Memory B cell (primary cell): ENCODE measurements around the gene PTCD2.
"Not testable (repeated sequence)": the region's sequence is repeated elsewhere in the genome, so short reads cannot be mapped to it uniquely, and the experiment has no call there.

ENCODE experiments used
- ATAC-seq: fragments of 150-1000 bp; cut with Tn5 transposase; 2 replicates; pipeline ENCODE4 v1.10.0; 2021; ENCODE audit warnings: low read depth, mild to moderate bottlenecking, moderate library complexity
- DNase-seq, 2 donors: peaks; one replicate each; pipeline ENCODE4 v3.0.0; 2022; ENCODE audit warnings: low spot score in 2 of 2
- H3K27ac Mint-ChIP-seq: one replicate; pipeline ENCODE4 v1.8.0; 2022; ENCODE audit warnings: mild to moderate bottlenecking, moderate library complexity, mixed read lengths
- H3K27me3 Mint-ChIP-seq: one replicate; pipeline ENCODE4 v1.8.0; 2022; ENCODE audit warnings: mixed read lengths
- H3K36me3 Mint-ChIP-seq: one replicate; pipeline ENCODE4 v1.8.0; 2022; ENCODE audit warnings: mild to moderate bottlenecking, mixed read lengths
- H3K4me1 Mint-ChIP-seq: one replicate; pipeline ENCODE4 v1.8.0; 2022; ENCODE audit warnings: mixed read lengths
- H3K4me3 Mint-ChIP-seq: one replicate; pipeline ENCODE4 v1.8.0; 2022; ENCODE audit warnings: mild to moderate bottlenecking, moderate library complexity, mixed read lengths
- H3K9me3 Mint-ChIP-seq: one replicate; pipeline ENCODE4 v1.8.0; 2022; ENCODE audit warnings: mixed read lengths

Gene PTCD2

GRCh38 chr5:72305194-72306142 is 14.7 kb upstream of the PTCD2 start:
- H3K4me1 Mint-ChIP-seq: peaks cover 44% of the 10 kb centered on the region
- no peaks in the 10 kb centered on the region for H3K9me3 Mint-ChIP-seq
- peaks cover 9% of the 10 kb centered on the region for H3K36me3 Mint-ChIP-seq
- ATAC-seq (no peak), DNase-seq (no peak)
- H3K27ac Mint-ChIP-seq: peak overlapping the region; percentile 58
- H3K27me3 Mint-ChIP-seq: no peaks in the 10 kb centered on the region
- peak overlapping the region; percentile 19 for H3K4me3 Mint-ChIP-seq

GRCh38 chr5:72307573-72307967 is 12.6 kb upstream of the PTCD2 start:
- peak overlapping the region; percentile 91 for H3K4me3 Mint-ChIP-seq
- H3K9me3 Mint-ChIP-seq: no peaks in the 10 kb centered on the region
- H3K27ac Mint-ChIP-seq: peak overlapping the region; percentile 90
- ATAC-seq (no peak), DNase-seq (no peak)
- peaks cover 26% of the 10 kb centered on the region for H3K4me1 Mint-ChIP-seq
- H3K36me3 Mint-ChIP-seq: peaks cover 16% of the 10 kb centered on the region
- H3K27me3 Mint-ChIP-seq: no peaks in the 10 kb centered on the region

GRCh38 chr5:72307968-72308852 is 12.0 kb upstream of the PTCD2 start:
- H3K27me3 Mint-ChIP-seq: no peaks in the 10 kb centered on the region
- peak overlapping the region; percentile 91 for H3K4me3 Mint-ChIP-seq
- H3K9me3 Mint-ChIP-seq: no peaks in the 10 kb centered on the region
- H3K4me1 Mint-ChIP-seq: peaks cover 21% of the 10 kb centered on the region
- H3K36me3 Mint-ChIP-seq: peaks cover 17% of the 10 kb centered on the region
- ATAC-seq (peak; percentile 92), DNase-seq (peak; percentile 91 to 95)
- peak overlapping the region; percentile 90 for H3K27ac Mint-ChIP-seq

- peak overlapping the region; percentile 91 for H3K4me3 Mint-ChIP-seq
- peaks cover 20% of the 10 kb centered on the region for H3K4me1 Mint-ChIP-seq
- H3K27ac Mint-ChIP-seq: peak overlapping the region; percentile 90
- no peak for ATAC-seq
- no peak for DNase-seq
- H3K36me3 Mint-ChIP-seq: peaks cover 19% of the 10 kb centered on the region
- H3K9me3 Mint-ChIP-seq: no peaks in the 10 kb centered on the region
- no peaks in the 10 kb centered on the region for H3K27me3 Mint-ChIP-seq
These were observed 11.4 kb upstream of the PTCD2 start for GRCh38 chr5:72308853-72309191.

GRCh38 chr5:72313141-72313540 is 7.0 kb upstream of the PTCD2 start:
- Mint-ChIP-seq H3K36me3 (peaks cover 21% of the 10 kb centered on the region), H3K27me3 (no peaks in the 10 kb centered on the region), H3K4me1 (peaks cover 10% of the 10 kb centered on the region), H3K27ac (no peak overlapping the region), H3K4me3 (no peak overlapping the region), H3K9me3 (no peaks in the 10 kb centered on the region)
- DNase-seq (no peak), ATAC-seq (no peak)

GRCh38 chr5:72314571-72315172 is 5.5 kb upstream of the PTCD2 start:
- Mint-ChIP-seq H3K27me3 (no peaks in the 10 kb centered on the region), H3K4me1 (peaks cover 10% of the 10 kb centered on the region), H3K27ac (no peak overlapping the region), H3K9me3 (no peaks in the 10 kb centered on the region), H3K4me3 (no peak overlapping the region), H3K36me3 (peaks cover 19% of the 10 kb centered on the region)
- no peak for ATAC-seq
- DNase-seq: no peak

GRCh38 chr5:72319435-72319975 is 668 bp upstream of the PTCD2 start:
- not testable (repeated sequence) for ATAC-seq, H3K9me3 Mint-ChIP-seq, H3K36me3 Mint-ChIP-seq, DNase-seq, H3K27me3 Mint-ChIP-seq
- Mint-ChIP-seq H3K4me1 (peaks cover 15% of the 10 kb centered on the region), H3K27ac (peak overlapping the region; percentile 95), H3K4me3 (peak overlapping the region; percentile 98)

GRCh38 chr5:72324189-72324825 is 4.1 kb downstream of the PTCD2 start:
- no peak overlapping the region for H3K4me3 Mint-ChIP-seq
- H3K36me3 Mint-ChIP-seq: peaks cover 28% of the 10 kb centered on the region
- H3K9me3 Mint-ChIP-seq: no peaks in the 10 kb centered on the region
- peaks cover 8% of the 10 kb centered on the region for H3K4me1 Mint-ChIP-seq
- DNase-seq: no peak
- ATAC-seq: no peak
- H3K27me3 Mint-ChIP-seq: no peaks in the 10 kb centered on the region
- peak overlapping the region; percentile 12 for H3K27ac Mint-ChIP-seq

GRCh38 chr5:72325566-72326305 is 5.6 kb downstream of the PTCD2 start:
- DNase-seq: no peak
- H3K27ac Mint-ChIP-seq: no peak overlapping the region
- H3K4me3 Mint-ChIP-seq: no peak overlapping the region
- H3K27me3 Mint-ChIP-seq: no peaks in the 10 kb centered on the region
- peaks cover 5% of the 10 kb centered on the region for H3K4me1 Mint-ChIP-seq
- ATAC-seq: no peak
- H3K36me3 Mint-ChIP-seq: peaks cover 31% of the 10 kb centered on the region
- H3K9me3 Mint-ChIP-seq: no peaks in the 10 kb centered on the region

- no peak overlapping the region for H3K27ac Mint-ChIP-seq
- DNase-seq (no peak), ATAC-seq (no peak)
- H3K9me3 Mint-ChIP-seq: no peaks in the 10 kb centered on the region
- H3K4me1 Mint-ChIP-seq: peaks cover 5% of the 10 kb centered on the region
- H3K4me3 Mint-ChIP-seq: no peak overlapping the region
- no peaks in the 10 kb centered on the region for H3K27me3 Mint-ChIP-seq
- H3K36me3 Mint-ChIP-seq: peaks cover 37% of the 10 kb centered on the region
These were observed 6.1 kb downstream of the PTCD2 start for GRCh38 chr5:72326306-72326649.

- no peaks in the 10 kb centered on the region for H3K9me3 Mint-ChIP-seq
- H3K4me3 Mint-ChIP-seq: no peak overlapping the region
- no peaks in the 10 kb centered on the region for H3K27me3 Mint-ChIP-seq
- H3K27ac Mint-ChIP-seq: no peak overlapping the region
- ATAC-seq (no peak), DNase-seq (no peak)
- H3K36me3 Mint-ChIP-seq: peaks cover 45% of the 10 kb centered on the region
- H3K4me1 Mint-ChIP-seq: peaks cover 2% of the 10 kb centered on the region
These were observed 8.0 kb downstream of the PTCD2 start for GRCh38 chr5:72328172-72328571.

- Mint-ChIP-seq H3K36me3 (peaks cover 41% of the 10 kb centered on the region), H3K9me3 (no peaks in the 10 kb centered on the region), H3K4me1 (no peaks in the 10 kb centered on the region)
These were observed 10.5 kb downstream of the PTCD2 start for GRCh38 chr5:72330712-72331111.

GRCh38 chr5:72337159-72337558 is 17.0 kb downstream of the PTCD2 start:
- H3K9me3 Mint-ChIP-seq: no peaks in the 10 kb centered on the region
- no peak overlapping the region for H3K27ac Mint-ChIP-seq
- peaks cover 19% of the 10 kb centered on the region for H3K36me3 Mint-ChIP-seq
- H3K27me3 Mint-ChIP-seq: no peaks in the 10 kb centered on the region
- DNase-seq (no peak), ATAC-seq (no peak)
- no peaks in the 10 kb centered on the region for H3K4me1 Mint-ChIP-seq
- no peak overlapping the region for H3K4me3 Mint-ChIP-seq

More at GRCh38 chr5:72330712-72331111, 10.5 kb downstream of the PTCD2 start:
- Mint-ChIP-seq H3K4me3 (no peak overlapping the region), H3K27me3 (no peaks in the 10 kb centered on the region), H3K27ac (no peak overlapping the region)
- DNase-seq: no peak
- no peak for ATAC-seq
